Heart left ventricle (tissue), 13 donors: ENCODE results near the gene PPP2R5B.

ENCODE experiments used
- CTCF ChIP-seq, 12 donors: fragments of 200-600 bp; sonication (generic) in 4 of 12; IDR thresholded peaks; one replicate each; pipeline versions ENCODE4 v1.5.0 to v1.8.0; 2018 to 2022; ENCODE audit warnings: antibody characterized with exemption in 12 of 12, mild to moderate bottlenecking in 5 of 12
- POLR2A ChIP-seq, 2 donors: fragments of 450-650 bp; IDR thresholded peaks; one replicate each; pipeline ENCODE4 v1.6.1; 2017; ENCODE audit warnings: antibody characterized with exemption in 2 of 2, mild to moderate bottlenecking in 2 of 2, moderate library complexity in 2 of 2
- donor health status: ischemic (EF 13 %, LVEDD 7.1; RV severe dilation, severe dysfunction).
- donor health status: DM: no; HTN: yes; CAD: no.
- donor health status: DM: no; HTN: no; CAD: no.
- donor health status: ischemic (EF 25% LVEDD 6.9; RV normal size, moderate dysfunction).
- donor health status: ischemic (EF 25% LVEDD 5.7; RV mildly dilated, moderate dysfunction).
- donor health status: ischemic (EF 35%, LVEDD 5.7; RV mildly dilated, moderate dysfunction).
- donor health status: nonischemic (EF 11% LVEDD 7.7; RV severe dilation, severe dysfunction).
- donor health status: DM: yes; HTN: yes; CAD: no.
- donor health status: PGD.
- donor health status: ischemic (EF 29% LVEDD 5.4; RV normal size, mild dysfunction).
- donor health status: nonischemic (EF 23%, LVEDD 6.1; RV moderate dilation, normal function).

- no peak for TF ChIP-seq POLR2A (IDR thresholded peaks at IDR 0.05)
- no peak for TF ChIP-seq CTCF (IDR thresholded peaks at IDR 0.05)
Measured at GRCh38 chr11:64929625-64930024, 5.1 kb downstream of the PPP2R5B start.
